Aorta (tissue), 5 donors: ENCODE data around the gene NELL1. TPM values are rescaled to one million over a fixed set of nuclear protein-coding genes. Genes with fewer than 3 reads are reported as not detected.
"Not testable (repeated sequence)": the region's sequence is repeated elsewhere in the genome, so short reads cannot be mapped to it uniquely, and the experiment has no call there.

ENCODE experiments used
- ATAC-seq: fragments of 200-7000 bp; cut with Tn5 transposase; one replicate; pipeline ENCODE4 v1.9.1; 2022; ENCODE audit warnings: moderate library complexity; ENCODE audit not compliant: low FRiP score
- DNase-seq, 2 donors: peaks; one replicate each; pipeline ENCODE4 v3.0.0-alpha.2; 2020
- H3K27ac ChIP-seq, 2 donors: one replicate each; pipeline ENCODE4 v1.5.1; 2013; ENCODE audit warnings: low read length in 2 of 2, mild to moderate bottlenecking in 2 of 2, moderate library complexity in 2 of 2, control low read depth in 1 of 2, inconsistent platforms in 1 of 2, low read depth in 1 of 2
- H3K27me3 ChIP-seq, 2 donors: one replicate each; pipeline ENCODE4 v1.6.1; 2013; ENCODE audit warnings: control low read depth in 1 of 2, low read length in 1 of 2, mild to moderate bottlenecking in 1 of 2, moderate library complexity in 1 of 2; ENCODE audit not compliant: insufficient read depth in 2 of 2, control insufficient read depth in 1 of 2
- H3K36me3 ChIP-seq, 2 donors: one replicate each; pipeline ENCODE4 v1.6.1; 2013; ENCODE audit warnings: control low read depth in 1 of 2, low read length in 1 of 2, mild to moderate bottlenecking in 1 of 2; ENCODE audit not compliant: insufficient read depth in 2 of 2, control insufficient read depth in 1 of 2
- H3K4me1 ChIP-seq, 2 donors: one replicate each; pipeline ENCODE4 v1.6.1; 2013; ENCODE audit warnings: low read length in 2 of 2, control low read depth in 1 of 2, mild to moderate bottlenecking in 1 of 2, moderate library complexity in 1 of 2; ENCODE audit not compliant: insufficient read depth in 2 of 2, control insufficient read depth in 1 of 2
- H3K4me3 ChIP-seq, 2 donors: one replicate each; pipeline ENCODE4 v1.5.1; 2013; ENCODE audit warnings: low read length in 2 of 2, control low read depth in 1 of 2, mild to moderate bottlenecking in 1 of 2
- H3K9me3 ChIP-seq: one replicate; pipeline ENCODE4 v1.6.1; 2013; ENCODE audit warnings: mild to moderate bottlenecking, low read length; ENCODE audit not compliant: control insufficient read depth
- WGBS, 2 donors: extraction: QIAGEN DNeasy Blood & Tissue Kit; methylation state at CpG; one replicate each; pipeline ENCODE4 v1.1.7; 2013; 5-methylcytosine and 5-hydroxymethylcytosine counted together
- intact Hi-C, 2 donors: fragments of 100-400 bp; cut with DNase I; formaldehyde crosslinking; loops; one replicate each; pipeline versions ENCODE4 v1.14.2 to v1.15.0; 2022
- polyA plus RNA-seq, 2 donors: library from polyadenylated mRNA; stranded (reverse); fragments of 200-250 nt; gene quantifications; one replicate each; pipeline ENCODE4 v1.2.3, GENCODE V29; 2013
- total RNA-seq, 2 donors: library from RNA; stranded (reverse); fragmentation: NEBNext Ultra II Directional; extraction: Animal tissue kit (Norgen Biotek cat#: 25700); gene quantifications; one replicate each; pipeline ENCODE4 v1.2.1, GENCODE V29; 2021
- donor health status: healthy with polysubstance abuse.
- donor health status: Bipolar disorder and iron deficiency.
- donor health status: DM: no; HTN: no; CAD: no.
- donor health status: DM: no; HTN: no; CAD: no.
- donor health status: DM: yes; HTN: yes; CAD: no.

NELL1 gene
- total and polyA plus RNA-seq, 4 donors, result 0.88 TPM; not detected in 3

GRCh38 chr11:21137803-21138202 is 468.4 kb downstream of the NELL1 start:
- ATAC-seq (no peak), DNase-seq (no peak)
- Histone ChIP-seq H3K4me1 (no peaks in the 10 kb centered on the region), H3K27ac (no peak overlapping the region), H3K9me3 (peaks cover 3% of the 10 kb centered on the region), H3K27me3 (no peaks in the 10 kb centered on the region), H3K4me3 (no peak overlapping the region), H3K36me3 (no peaks in the 10 kb centered on the region)
- intact Hi-C loops, result no loop called here
- 61 to 63% methylated on average over 6 of the region's 6 CpGs for WGBS, 2 donors

GRCh38 chr11:21141557-21141956 is 472.2 kb downstream of the NELL1 start:
- H3K4me1 ChIP-seq, ATAC-seq, H3K27me3 ChIP-seq, H3K36me3 ChIP-seq, H3K27ac ChIP-seq, H3K4me3 ChIP-seq, DNase-seq, H3K9me3 ChIP-seq, intact Hi-C loops: not testable (repeated sequence)
- 90 to 93% methylated on average over 4 of the region's 4 CpGs for WGBS, 2 donors

- DNase-seq, result no peak
- no peak overlapping the region for H3K27ac ChIP-seq
- H3K4me1 ChIP-seq, result no peaks in the 10 kb centered on the region
- intact Hi-C loops, result no loop called here
- no peaks in the 10 kb centered on the region for H3K36me3 ChIP-seq
- H3K27me3 ChIP-seq, result no peaks in the 10 kb centered on the region
- WGBS, 2 donors, result 55 to 56% methylated on average over 2 of the region's 2 CpGs
- H3K9me3 ChIP-seq, result peaks cover 3% of the 10 kb centered on the region
- ATAC-seq, result no peak
- H3K4me3 ChIP-seq, result no peak overlapping the region
Observed at GRCh38 chr11:21142007-21142406, 472.6 kb downstream of the NELL1 start.

- no peak overlapping the region for H3K27ac ChIP-seq
- H3K36me3 ChIP-seq, result no peaks in the 10 kb centered on the region
- H3K4me1 ChIP-seq, result no peaks in the 10 kb centered on the region
- no peak overlapping the region for H3K4me3 ChIP-seq
- 46 to 58% methylated on average over 2 of the region's 2 CpGs for WGBS, 2 donors
- H3K9me3 ChIP-seq, result peaks cover 3% of the 10 kb centered on the region
- peaks cover 0 to under 1% of the 10 kb centered on the region in 2 donors for H3K27me3 ChIP-seq
- ATAC-seq (no peak), DNase-seq (no peak)
- intact Hi-C loops, result no loop called here
Observed at GRCh38 chr11:21144531-21144930, 475.1 kb downstream of the NELL1 start.

GRCh38 chr11:21148376-21148775 is 479.0 kb downstream of the NELL1 start:
- no peaks in the 10 kb centered on the region for H3K9me3 ChIP-seq
- no peak overlapping the region for H3K4me3 ChIP-seq
- no peak for ATAC-seq
- peaks cover 0 to 1% of the 10 kb centered on the region in 2 donors for H3K27me3 ChIP-seq
- 64 to 74% methylated on average over 3 of the region's 3 CpGs for WGBS, 2 donors
- H3K27ac ChIP-seq, result no peak overlapping the region
- H3K36me3 ChIP-seq, result no peaks in the 10 kb centered on the region
- no peak for DNase-seq
- intact Hi-C loops, result no loop called here
- no peaks in the 10 kb centered on the region for H3K4me1 ChIP-seq

GRCh38 chr11:21160140-21160539 is 490.8 kb downstream of the NELL1 start:
- Histone ChIP-seq H3K4me1 (no peaks in the 10 kb centered on the region), H3K9me3 (no peaks in the 10 kb centered on the region), H3K27ac (no peak overlapping the region), H3K4me3 (no peak overlapping the region), H3K27me3 (no peaks in the 10 kb centered on the region), H3K36me3 (no peaks in the 10 kb centered on the region)
- no peak for ATAC-seq
- DNase-seq, result no peak
- intact Hi-C loops, result no loop called here
- WGBS, 2 donors, result 18 to 30% methylated on average over 3 of the region's 3 CpGs

GRCh38 chr11:21169639-21170038 is 500.3 kb downstream of the NELL1 start:
- Histone ChIP-seq H3K4me1 (no peaks in the 10 kb centered on the region), H3K27me3 (no peaks in the 10 kb centered on the region), H3K4me3 (no peak overlapping the region), H3K27ac (no peak overlapping the region), H3K36me3 (no peaks in the 10 kb centered on the region), H3K9me3 (no peaks in the 10 kb centered on the region)
- DNase-seq, result no peak
- ATAC-seq, result no peak
- intact Hi-C loops, result no loop called here
- WGBS, 2 donors, result 86 to 87% methylated on average over 8 of the region's 8 CpGs

GRCh38 chr11:21173476-21173875 is 504.1 kb downstream of the NELL1 start:
- Histone ChIP-seq H3K4me3 (no peak overlapping the region), H3K27ac (no peak overlapping the region), H3K27me3 (no peaks in the 10 kb centered on the region), H3K9me3 (no peaks in the 10 kb centered on the region), H3K4me1 (no peaks in the 10 kb centered on the region), H3K36me3 (no peaks in the 10 kb centered on the region)
- ATAC-seq (no peak), DNase-seq (no peak)
- intact Hi-C loops, result no loop called here

- H3K4me3 ChIP-seq, result no peak overlapping the region
Observed at GRCh38 chr11:21174781-21175180, 505.4 kb downstream of the NELL1 start.

More at GRCh38 chr11:21174781-21175180, 505.4 kb downstream of the NELL1 start:
- Histone ChIP-seq H3K9me3 (no peaks in the 10 kb centered on the region), H3K27ac (no peak overlapping the region), H3K27me3 (no peaks in the 10 kb centered on the region), H3K36me3 (no peaks in the 10 kb centered on the region), H3K4me1 (no peaks in the 10 kb centered on the region)
- DNase-seq, result no peak
- ATAC-seq, result no peak
- WGBS, 2 donors, result 38 to 52% methylated on average over 2 of the region's 2 CpGs
- intact Hi-C loops, result no loop called here
